Chondrocyte (in vitro differentiated cells): ENCODE data around the gene NCLN. TPM values are rescaled to one million over a fixed set of nuclear protein-coding genes. Genes with fewer than 3 reads are reported as not detected.
A peak's percentile ranks its signal among the peaks of the same experiment; 100 is the strongest.

Experiments used
- DNase-seq: peaks from one replicate; pipeline ENCODE4 v3.0.0; 2021; ENCODE audit warnings: mixed read lengths, low spot score
- H3K27ac Mint-ChIP-seq: one replicate; pipeline ENCODE4 v1.8.0; 2021; ENCODE audit warnings: mild to moderate bottlenecking, moderate library complexity, mixed read lengths; ENCODE audit not compliant: unreplicated experiment
- H3K27me3 Mint-ChIP-seq: 2 replicates; pipeline ENCODE4 v1.8.0; 2021; ENCODE audit warnings: low read depth, mixed read lengths
- H3K36me3 Mint-ChIP-seq: 2 replicates; pipeline ENCODE4 v1.8.0; 2021; ENCODE audit warnings: low read depth, mixed read lengths
- H3K4me1 Mint-ChIP-seq: 2 replicates; pipeline ENCODE4 v1.8.0; 2021; ENCODE audit warnings: low read depth, mild to moderate bottlenecking, mixed read lengths
- H3K4me3 Mint-ChIP-seq: one replicate; pipeline ENCODE4 v1.8.0; 2021; ENCODE audit warnings: mild to moderate bottlenecking, moderate library complexity, mixed read lengths; ENCODE audit not compliant: unreplicated experiment
- H3K9me3 Mint-ChIP-seq: 2 replicates; pipeline ENCODE4 v1.8.0; 2021; ENCODE audit warnings: low read depth, mixed read lengths
- CTCF ChIP-seq: fragments of 200-600 bp; sonication (generic); IDR thresholded peaks from 2 replicates; pipeline ENCODE4 v1.5.0; 2021; ENCODE audit warnings: antibody characterized with exemption, mild to moderate bottlenecking, moderate library complexity
- total RNA-seq: library from RNA; stranded (reverse); gene quantifications from 3 replicates; pipeline ENCODE4 v1.2.1, GENCODE V29; 2021

NCLN gene
- total RNA-seq, 1 donor from 2014 or later, result 80.7 TPM

GRCh38 chr19:3194106-3195087 is 8.7 kb downstream of the NCLN start:
- H3K36me3 Mint-ChIP-seq, result peaks cover 6% of the 10 kb centered on the region
- no peak overlapping the region for H3K4me3 Mint-ChIP-seq
- H3K9me3 Mint-ChIP-seq, result no peaks in the 10 kb centered on the region
- no peak for DNase-seq
- H3K4me1 Mint-ChIP-seq, result no peaks in the 10 kb centered on the region
- no peaks in the 10 kb centered on the region for H3K27me3 Mint-ChIP-seq
- no peak overlapping the region for H3K27ac Mint-ChIP-seq
- no peak for TF ChIP-seq CTCF

- peak; percentile 88 for DNase-seq
- Mint-ChIP-seq H3K4me1 (no peaks in the 10 kb centered on the region), H3K27ac (no peak overlapping the region), H3K9me3 (no peaks in the 10 kb centered on the region), H3K27me3 (no peaks in the 10 kb centered on the region), H3K4me3 (no peak overlapping the region), H3K36me3 (peaks cover 6% of the 10 kb centered on the region)
- no peak for TF ChIP-seq CTCF
These were observed 10.6 kb downstream of the NCLN start for GRCh38 chr19:3196064-3196932.

- no peaks in the 10 kb centered on the region for H3K9me3 Mint-ChIP-seq
- H3K36me3 Mint-ChIP-seq, result peaks cover 6% of the 10 kb centered on the region
- no peaks in the 10 kb centered on the region for H3K27me3 Mint-ChIP-seq
These were observed 11.1 kb downstream of the NCLN start for GRCh38 chr19:3196933-3197205.

GRCh38 chr19:3198901-3199700 is 13.4 kb downstream of the NCLN start:
- H3K36me3 Mint-ChIP-seq, result peaks cover 3% of the 10 kb centered on the region
- no peaks in the 10 kb centered on the region for H3K9me3 Mint-ChIP-seq
- H3K4me3 Mint-ChIP-seq, result no peak overlapping the region
- peak; percentile 90 for DNase-seq
- H3K4me1 Mint-ChIP-seq, result no peaks in the 10 kb centered on the region
- H3K27me3 Mint-ChIP-seq, result no peaks in the 10 kb centered on the region
- no peak for TF ChIP-seq CTCF
- H3K27ac Mint-ChIP-seq, result no peak overlapping the region

More at GRCh38 chr19:3196933-3197205, 11.1 kb downstream of the NCLN start:
- Mint-ChIP-seq H3K4me1 (no peaks in the 10 kb centered on the region), H3K27ac (no peak overlapping the region), H3K4me3 (no peak overlapping the region)
- no peak for DNase-seq
- TF ChIP-seq CTCF, result no peak
